Activated T-helper 2 cell treated with anti-CD3 and anti-CD28 coated beads, Interferon-gamma antibody, Interleukin-2, Interleukin-4, amounts not matched to agents 10 μg/mL and 5 μg/mL and 100 μg/mL, durations not matched to agents 14 hours and 24 hours and 36 hours (primary cell): Measurements from ENCODE around the gene RBL2. TPM values are rescaled to one million over a fixed set of nuclear protein-coding genes. Genes with fewer than 3 reads are reported as not detected.

Experiments used
- DNase-seq: peaks from one replicate; pipeline ENCODE4 v3.0.0; 2021; ENCODE audit warnings: low spot score
- H3K27ac Mint-ChIP-seq: one replicate; pipeline ENCODE4 v1.8.0; 2021; ENCODE audit warnings: mixed read lengths
- H3K27me3 Mint-ChIP-seq: one replicate; pipeline ENCODE4 v1.8.0; 2021; ENCODE audit warnings: low read depth, mixed read lengths
- H3K36me3 Mint-ChIP-seq: one replicate; pipeline ENCODE4 v1.8.0; 2021; ENCODE audit warnings: low read depth, mixed read lengths
- H3K4me1 Mint-ChIP-seq: one replicate; pipeline ENCODE4 v1.8.0; 2021; ENCODE audit warnings: low read depth, mixed read lengths
- H3K4me3 Mint-ChIP-seq: one replicate; pipeline ENCODE4 v1.8.0; 2021; ENCODE audit warnings: low read depth, mild to moderate bottlenecking, moderate library complexity, mixed read lengths
- H3K9me3 Mint-ChIP-seq: one replicate; pipeline ENCODE4 v1.8.0; 2021; ENCODE audit warnings: mixed read lengths
- intact Hi-C: fragments of 100-400 bp; cut with micrococcal nuclease; formaldehyde crosslinking; loops from one replicate; pipeline ENCODE4 v1.15.1; 2023
- total RNA-seq: library from RNA; stranded (reverse); gene quantifications from 2 replicates; pipeline ENCODE4 v1.2.3, GENCODE V29; 2022

The RBL2 gene
- total RNA-seq, 1 donor from 2014 or later: 69.5 TPM

GRCh38 chr16:53498984-53499383, 64.7 kb downstream of the RBL2 start:
- peaks cover 33% of the 10 kb centered on the region for H3K4me1 Mint-ChIP-seq
- no peaks in the 10 kb centered on the region for H3K9me3 Mint-ChIP-seq
- H3K36me3 Mint-ChIP-seq: peaks cover 54% of the 10 kb centered on the region
- H3K4me3 Mint-ChIP-seq: no peak overlapping the region
- no peak overlapping the region for H3K27ac Mint-ChIP-seq
- DNase-seq: no peak
- intact Hi-C loops: no loop called here
- H3K27me3 Mint-ChIP-seq: no peaks in the 10 kb centered on the region

GRCh38 chr16:53501216-53501859, 67.1 kb downstream of the RBL2 start:
- no peak for DNase-seq

GRCh38 chr16:53502331-53503269, 68.3 kb downstream of the RBL2 start, which contains the start of gene AKTIP:
AKTIP (minus strand) TSS chr16:53503209; CDS start chr16:53500259, 2,950 bp downstream.
- Mint-ChIP-seq H3K4me3 (peak within 1 kb of the TSS; percentile 99), H3K9me3 (no peaks in the 10 kb centered on the region), H3K4me1 (peaks cover 46% of the 10 kb centered on the region), H3K36me3 (peaks cover 20% of the 10 kb centered on the region), H3K27me3 (no peaks in the 10 kb centered on the region), H3K27ac (peak within 1 kb of the TSS; percentile 91)
- intact Hi-C loops: loop anchor here (1.0 to 5.0 kb wide), 5 partner anchors 44 to 372 kb away; partner anchors contain the start of gene RPGRIP1L
- DNase-seq: peak; percentile 26

More at GRCh38 chr16:53501216-53501859, 67.1 kb downstream of the RBL2 start:
- Mint-ChIP-seq H3K27ac (no peak overlapping the region), H3K9me3 (no peaks in the 10 kb centered on the region), H3K4me3 (peak overlapping the region; percentile 99), H3K4me1 (peaks cover 43% of the 10 kb centered on the region), H3K36me3 (peaks cover 31% of the 10 kb centered on the region), H3K27me3 (no peaks in the 10 kb centered on the region)
- intact Hi-C loops: loop anchor here (5.0 kb wide), 1 partner anchor 129 kb away; no protein-coding TSS in a partner anchor

GRCh38 chr16:53503270-53503923, 69.1 kb downstream of the RBL2 start:
- H3K4me1 Mint-ChIP-seq: peaks cover 45% of the 10 kb centered on the region
- peak; percentile 100 for DNase-seq

GRCh38 chr16:53503991-53504663, 69.9 kb downstream of the RBL2 start:
- Mint-ChIP-seq H3K36me3 (peaks cover 7% of the 10 kb centered on the region), H3K27me3 (no peaks in the 10 kb centered on the region), H3K4me1 (peaks cover 40% of the 10 kb centered on the region)

More at GRCh38 chr16:53503270-53503923, 69.1 kb downstream of the RBL2 start:
- Mint-ChIP-seq H3K4me3 (peak overlapping the region; percentile 88), H3K27me3 (no peaks in the 10 kb centered on the region), H3K27ac (peak overlapping the region; percentile 91), H3K9me3 (no peaks in the 10 kb centered on the region), H3K36me3 (peaks cover 13% of the 10 kb centered on the region)
- intact Hi-C loops: loop anchor here (1.0 to 5.0 kb wide), 5 partner anchors 45 to 373 kb away; partner anchors contain the start of gene RPGRIP1L

GRCh38 chr16:53504665-53505064, 70.4 kb downstream of the RBL2 start:
- no peak for DNase-seq
- Mint-ChIP-seq H3K4me3 (peak overlapping the region; percentile 88), H3K9me3 (no peaks in the 10 kb centered on the region), H3K27ac (peak overlapping the region; percentile 91), H3K36me3 (peaks cover 5% of the 10 kb centered on the region), H3K27me3 (no peaks in the 10 kb centered on the region), H3K4me1 (peaks cover 39% of the 10 kb centered on the region)
- intact Hi-C loops: loop anchor here (5.0 kb wide), 1 partner anchor 132 kb away; no protein-coding TSS in a partner anchor

More at GRCh38 chr16:53503991-53504663, 69.9 kb downstream of the RBL2 start:
- no peaks in the 10 kb centered on the region for H3K9me3 Mint-ChIP-seq
- H3K27ac Mint-ChIP-seq: peak overlapping the region; percentile 91
- H3K4me3 Mint-ChIP-seq: peak overlapping the region; percentile 88
- no peak for DNase-seq
- intact Hi-C loops: loop anchor here (1.0 to 5.0 kb wide), 5 partner anchors 46 to 374 kb away; partner anchors contain the start of gene RPGRIP1L

GRCh38 chr16:53506254-53506653, 72.0 kb downstream of the RBL2 start:
- Mint-ChIP-seq H3K36me3 (no peaks in the 10 kb centered on the region), H3K4me1 (peaks cover 39% of the 10 kb centered on the region), H3K27me3 (no peaks in the 10 kb centered on the region), H3K4me3 (no peak overlapping the region), H3K9me3 (no peaks in the 10 kb centered on the region), H3K27ac (no peak overlapping the region)
- intact Hi-C loops: no loop called here
- DNase-seq: no peak

- no peaks in the 10 kb centered on the region for H3K36me3 Mint-ChIP-seq
- H3K4me3 Mint-ChIP-seq: no peak overlapping the region
- H3K4me1 Mint-ChIP-seq: peaks cover 33% of the 10 kb centered on the region
- intact Hi-C loops: no loop called here
- H3K27me3 Mint-ChIP-seq: no peaks in the 10 kb centered on the region
- no peak overlapping the region for H3K27ac Mint-ChIP-seq
- H3K9me3 Mint-ChIP-seq: no peaks in the 10 kb centered on the region
- no peak for DNase-seq
These were observed 73.4 kb downstream of the RBL2 start for GRCh38 chr16:53507464-53508179.

GRCh38 chr16:53509906-53510703, 75.8 kb downstream of the RBL2 start:
- H3K4me3 Mint-ChIP-seq: no peak overlapping the region
- H3K27ac Mint-ChIP-seq: no peak overlapping the region

GRCh38 chr16:53510704-53511070, 76.4 kb downstream of the RBL2 start:
- Mint-ChIP-seq H3K4me3 (no peak overlapping the region), H3K9me3 (peaks cover 8% of the 10 kb centered on the region), H3K27ac (no peak overlapping the region), H3K36me3 (peaks cover 6% of the 10 kb centered on the region), H3K27me3 (no peaks in the 10 kb centered on the region), H3K4me1 (peaks cover 24% of the 10 kb centered on the region)
- DNase-seq: no peak
- intact Hi-C loops: loop anchor here (1.0 to 2.0 kb wide), 2 partner anchors 76 to 455 kb away; partner anchors contain the start of gene RBL2

More at GRCh38 chr16:53509906-53510703, 75.8 kb downstream of the RBL2 start:
- peaks cover 6% of the 10 kb centered on the region for H3K36me3 Mint-ChIP-seq
- no peaks in the 10 kb centered on the region for H3K27me3 Mint-ChIP-seq
- peaks cover 8% of the 10 kb centered on the region for H3K9me3 Mint-ChIP-seq
- intact Hi-C loops: loop anchor here (1.0 to 2.0 kb wide), 2 partner anchors 75 to 455 kb away; partner anchors contain the start of gene RBL2
- no peak for DNase-seq
- peaks cover 25% of the 10 kb centered on the region for H3K4me1 Mint-ChIP-seq

GRCh38 chr16:53511084-53511402, 76.8 kb downstream of the RBL2 start:
- no peak overlapping the region for H3K4me3 Mint-ChIP-seq
- peaks cover 6% of the 10 kb centered on the region for H3K36me3 Mint-ChIP-seq
- no peaks in the 10 kb centered on the region for H3K27me3 Mint-ChIP-seq
- H3K4me1 Mint-ChIP-seq: peaks cover 28% of the 10 kb centered on the region
- peaks cover 8% of the 10 kb centered on the region for H3K9me3 Mint-ChIP-seq
- intact Hi-C loops: loop anchor here (2.0 kb wide), 1 partner anchor 76 kb away; the partner anchor contains the start of gene RBL2
- no peak overlapping the region for H3K27ac Mint-ChIP-seq
- no peak for DNase-seq
